H1 (cell line): Measurements from ENCODE around the gene SMNDC1. TPM values are rescaled to one million over a fixed set of nuclear protein-coding genes. Genes with fewer than 3 reads are reported as not detected.

Experiments
- CTCF ChIA-PET: fragments of 300-600 bp; sonication (Branson Sonifier 250); formaldehyde crosslinking; loops from one replicate; lab custom pipeline; 2021; ENCODE audit not compliant: partially characterized antibody; lab: Charles Lee
- POLR2A ChIA-PET: fragments of 300-600 bp; sonication (Branson Sonifier 250); formaldehyde crosslinking; loops from one replicate; lab custom pipeline; 2021; ENCODE audit warnings: inconsistent platforms; ENCODE audit not compliant: partially characterized antibody; lab: Charles Lee
- DNase-seq, 2 experiments: peaks; one replicate each; pipeline versions ENCODE4 v3.0.0 to v3.0.0-alpha.2; 2010 to 2022; ENCODE audit warnings: low spot score in 2 of 2, low read depth in 1 of 2, mixed read lengths in 1 of 2
- FAIRE-seq: peaks from 2 replicates; lab custom pipeline; 2011; peaks lifted over from hg19 to GRCh38; lab: Jason Lieb, UNC
- H2AFZ ChIP-seq: 2 replicates; pipeline ENCODE4 v1.8.1; 2012; ENCODE audit warnings: low read length, inconsistent platforms
- H2AK5ac ChIP-seq: 2 replicates; pipeline ENCODE4 v1.6.1; 2013; ENCODE audit warnings: low read depth, low read length
- H2BK120ac ChIP-seq: replicated peaks from 2 replicates; pipeline ENCODE3; 2013; ENCODE audit warnings: low read depth, low read length, inconsistent platforms
- H2BK12ac ChIP-seq: 2 replicates; pipeline ENCODE4 v1.6.1; 2013; ENCODE audit warnings: low read depth, low read length
- H2BK15ac ChIP-seq: 2 replicates; pipeline ENCODE4 v1.6.1; 2013; ENCODE audit warnings: low read length
- H2BK20ac ChIP-seq: 2 replicates; pipeline ENCODE4 v1.6.1; 2013; ENCODE audit warnings: low read length
- H2BK5ac ChIP-seq: 2 replicates; pipeline ENCODE4 v1.6.1; 2013; ENCODE audit warnings: low read depth, low read length
- H3K14ac ChIP-seq: 2 replicates; pipeline ENCODE4 v1.6.1; 2013; ENCODE audit warnings: inconsistent platforms; ENCODE audit not compliant: insufficient read length
- H3K18ac ChIP-seq: 2 replicates; pipeline ENCODE4 v1.6.1; 2013; ENCODE audit warnings: low read length; ENCODE audit errors: extremely low read depth
- H3K23ac ChIP-seq: 2 replicates; pipeline ENCODE4 v1.6.1; 2013; ENCODE audit warnings: inconsistent platforms; ENCODE audit not compliant: insufficient read length
- H3K23me2 ChIP-seq: 2 replicates; pipeline ENCODE4 v1.6.1; 2013; ENCODE audit warnings: low read depth, low read length
- H3K27ac ChIP-seq: 2 replicates; pipeline ENCODE4 v1.6.1; 2011; ENCODE audit warnings: low read depth, low read length, inconsistent platforms
- H3K27me3 ChIP-seq, 4 experiments: replicated peaks in 1 of 4; 1 replicate in 1 of 4; 2 replicates in 3 of 4; pipeline versions ENCODE4 v1.6.1 to v1.8.1; 2011 to 2013; ENCODE audit warnings: low read length in 3 of 4, mild to moderate bottlenecking in 3 of 4, inconsistent platforms in 2 of 4, mixed read lengths in 2 of 4, moderate library complexity in 1 of 4; ENCODE audit not compliant: control insufficient read depth in 3 of 4, insufficient read depth in 3 of 4; ENCODE audit errors: extremely low read depth in 1 of 4
- H3K36me3 ChIP-seq, 4 experiments: 2 replicates each; pipeline versions ENCODE4 v1.6.1 to v1.8.1; 2011 to 2013; ENCODE audit warnings: mild to moderate bottlenecking in 4 of 4, low read length in 3 of 4, moderate library complexity in 2 of 4, control low read depth in 1 of 4, inconsistent platforms in 1 of 4; ENCODE audit not compliant: insufficient read depth in 4 of 4, control insufficient read depth in 2 of 4
- H3K4ac ChIP-seq: replicated peaks from 2 replicates; pipeline ENCODE3; 2013; ENCODE audit warnings: low read length, low read depth, mixed read lengths, inconsistent platforms; ENCODE audit not compliant: insufficient read length
- H3K4me1 ChIP-seq, 4 experiments: replicated peaks in 1 of 4; 1 replicate in 1 of 4; 2 replicates in 3 of 4; pipeline versions ENCODE4 v1.6.1 to v1.8.1; 2011 to 2013; ENCODE audit warnings: low read length in 3 of 4, inconsistent platforms in 2 of 4, mixed read lengths in 1 of 4; ENCODE audit not compliant: insufficient read depth in 4 of 4, control insufficient read depth in 3 of 4
- H3K4me2 ChIP-seq, 2 experiments: 2 replicates each; pipeline versions ENCODE4 v1.6.1 to v1.8.1; 2011 to 2013; ENCODE audit warnings: low read depth in 2 of 2, low read length in 2 of 2, control low read depth in 1 of 2, inconsistent platforms in 1 of 2, mild to moderate bottlenecking in 1 of 2; ENCODE audit not compliant: insufficient read depth in 1 of 2
- H3K4me3 ChIP-seq, 4 experiments: fragments of 200-600, 300-600 bp in 1 of 4; sonication (generic), shearing (Covaris generic), sonication (Bioruptor Twin) in 1 of 4; 2 replicates each; pipeline versions ENCODE4 v1.5.1 to v1.8.1; 2011 to 2016; ENCODE audit warnings: low read length in 4 of 4, low read depth in 3 of 4, control low read depth in 2 of 4, inconsistent platforms in 2 of 4, mild to moderate bottlenecking in 2 of 4, mixed read lengths in 1 of 4, moderate library complexity in 1 of 4; ENCODE audit not compliant: insufficient read depth in 2 of 4; ENCODE audit errors: extremely low read depth in 1 of 4
- H3K56ac ChIP-seq: replicated peaks from 2 replicates; pipeline ENCODE3; 2013; ENCODE audit warnings: low read depth, mild to moderate bottlenecking, mixed read lengths, low read length, inconsistent platforms; ENCODE audit not compliant: insufficient read length
- H3K79me1 ChIP-seq: 2 replicates; pipeline ENCODE4 v1.6.1; 2013; ENCODE audit warnings: low read depth, low read length, control low read depth
- H3K79me2 ChIP-seq, 2 experiments: 2 replicates each; pipeline versions ENCODE4 v1.6.1 to v1.8.1; 2012 to 2013; ENCODE audit warnings: low read length in 2 of 2, mild to moderate bottlenecking in 2 of 2, inconsistent platforms in 1 of 2; ENCODE audit not compliant: insufficient read depth in 2 of 2, control insufficient read depth in 1 of 2
- H3K9ac ChIP-seq, 4 experiments: replicated peaks in 1 of 4; 1 replicate in 1 of 4; 2 replicates in 3 of 4; pipeline versions ENCODE4 v1.6.1 to v1.8.1; 2011 to 2013; ENCODE audit warnings: low read depth in 3 of 4, low read length in 3 of 4, control low read depth in 2 of 4, mild to moderate bottlenecking in 2 of 4, moderate library complexity in 2 of 4, inconsistent platforms in 1 of 4; ENCODE audit errors: extremely low read depth in 1 of 4
- H3K9me3 ChIP-seq, 2 experiments: 2 replicates each; pipeline versions ENCODE4 v1.6.1 to v1.8.1; 2012 to 2013; ENCODE audit warnings: mild to moderate bottlenecking in 2 of 2, moderate library complexity in 2 of 2, control low read depth in 1 of 2, inconsistent platforms in 1 of 2, low read depth in 1 of 2, low read length in 1 of 2, mixed read lengths in 1 of 2; ENCODE audit not compliant: insufficient read depth in 2 of 2
- H4K20me1 ChIP-seq, 2 experiments: replicated peaks in 1 of 2; 2 replicates each; pipeline versions ENCODE3 to v1.8.1; 2011 to 2013; ENCODE audit warnings: inconsistent platforms in 2 of 2, low read length in 2 of 2, mild to moderate bottlenecking in 1 of 2; ENCODE audit not compliant: insufficient read depth in 2 of 2, control insufficient read depth in 1 of 2
- H4K5ac ChIP-seq: 2 replicates; pipeline ENCODE4 v1.6.1; 2013; ENCODE audit warnings: low read length, low read depth, mixed read lengths, inconsistent platforms; ENCODE audit not compliant: insufficient read length
- H4K8ac ChIP-seq: 2 replicates; pipeline ENCODE4 v1.8.0; 2013; ENCODE audit warnings: mild to moderate bottlenecking, moderate library complexity, low read length, inconsistent platforms; ENCODE audit not compliant: insufficient read depth; ENCODE audit errors: extremely low read depth
- H4K91ac ChIP-seq: replicated peaks from 2 replicates; pipeline ENCODE3; 2013; ENCODE audit warnings: low read length, mixed read lengths, inconsistent platforms; ENCODE audit not compliant: insufficient read length
- BACH1 ChIP-seq: IDR thresholded peaks from 2 replicates; pipeline ENCODE4 v1.6.1; 2012; ENCODE audit warnings: low read length, improper control_type of control experiment
- CBX8 ChIP-seq: fragments of 300-800, 300-1000 bp; sonication (generic); IDR thresholded peaks from 2 replicates; pipeline ENCODE4 v1.7.1; 2016; ENCODE audit warnings: low read depth, low read length, borderline replicate concordance
- GTF2F1 ChIP-seq: IDR thresholded peaks from 2 replicates; pipeline ENCODE4 v1.6.1; 2012; ENCODE audit warnings: low read depth, low read length, improper control_type of control experiment, borderline replicate concordance
- JUN ChIP-seq: IDR thresholded peaks from 2 replicates; pipeline ENCODE4 v1.6.1; 2011; ENCODE audit warnings: low read depth, mild to moderate bottlenecking, improper control_type of control experiment, low read length
- WGBS, 2 experiments: shearing (Covaris generic) in 1 of 2; methylation state at CpG; one replicate each; pipeline versions ENCODE4 v1.1.6 to v1.1.7; 2013 to 2015; ENCODE audit warnings: low lambda C conversion rate in 2 of 2, mixed read lengths in 2 of 2, inconsistent platforms in 1 of 2, low coverage in 1 of 2, missing lambda C conversion rate in 1 of 2; ENCODE audit not compliant: insufficient replicate concordance in 2 of 2, insufficient coverage in 1 of 2, insufficient read length in 1 of 2; ENCODE audit errors: extremely low coverage in 1 of 2, missing lambda C conversion rate in 1 of 2; 5-methylcytosine and 5-hydroxymethylcytosine counted together
- polyA plus RNA-seq, 7 experiments: library from polyadenylated mRNA; depleted of rRNA in 3 of 7; stranded (reverse) in 5 of 7; unstranded in 2 of 7; fragments of >200 nt in 5 of 7; fragments of 200-250 nt in 2 of 7; gene quantifications; 1 replicate in 5 of 7; 2 replicates in 1 of 7; 4 replicates in 1 of 7; pipeline versions ENCODE4 v1.2.1 to v1.2.3, GENCODE V29; 2011 to 2013; ENCODE audit warnings: missing spikeins in 2 of 7, mixed read lengths in 2 of 7
- total RNA-seq: library from RNA; stranded (reverse); fragmentation: NEBNext Ultra II Directional; extraction: Animal tissue kit (Norgen Biotek cat#: 25700); gene quantifications from 2 replicates; pipeline ENCODE4 v1.2.1, GENCODE V29; 2021

The SMNDC1 gene
- total and polyA plus RNA-seq, 2 of the 8 experiments (the other 6 are each of a cell fraction or from before 2014, with no cell fraction given) = 8.1 to 48.6 TPM

DNA sequence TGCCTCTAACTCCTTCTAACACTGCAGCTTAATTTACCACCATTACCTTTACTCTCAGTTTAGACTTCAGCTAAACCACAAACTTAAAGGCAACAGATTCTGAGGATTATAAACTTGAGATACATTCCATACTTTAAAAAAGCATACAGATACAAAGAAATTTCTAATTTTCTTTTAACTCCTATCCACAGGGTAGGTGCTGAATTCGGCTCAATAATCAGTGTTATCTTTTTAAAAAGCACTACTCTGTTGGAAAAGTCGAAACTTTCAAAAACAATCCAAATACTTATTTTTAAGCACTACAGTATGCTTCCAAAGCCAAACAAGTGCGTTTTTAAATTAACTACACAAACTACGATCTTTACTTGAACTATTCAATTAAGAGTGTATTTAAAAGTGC, 1.0 kb downstream of the SMNDC1 start:
- H3K79me2 ChIP-seq = peaks cover 6 to 53% of the 10 kb centered on the region in 2 experiments
- no peak overlapping the region for H3K56ac ChIP-seq
- H2BK15ac ChIP-seq = no peak overlapping the region
- CTCF ChIA-PET = interaction anchor here (1.0 to 2.1 kb wide), 4 partner anchors 15 to 251 kb away, joined by 3 to 11 read pairs (median 4); no protein-coding TSS in a partner anchor
- H3K23ac ChIP-seq = no peak overlapping the region
- DNase-seq = no peak
- H3K4me2 ChIP-seq = peak overlapping the region; percentile 40 to 69
- H2BK120ac ChIP-seq = no peak overlapping the region
- H4K91ac ChIP-seq = no peak overlapping the region
- peaks cover 3 to 44% (median 31%) of the 10 kb centered on the region in 4 experiments for H3K36me3 ChIP-seq
- H3K18ac ChIP-seq = no peak overlapping the region
- no peak overlapping the region for H4K8ac ChIP-seq
- no peak overlapping the region for H2BK5ac ChIP-seq
- no peak overlapping the region for H2BK12ac ChIP-seq
- H3K14ac ChIP-seq = no peak overlapping the region
- 0 out of 2 replicates have a peak, but pooled peaks cover 2% of the 10 kb centered on the region for H3K23me2 ChIP-seq
- POLR2A ChIA-PET = interaction anchor here (0.8 to 2.8 kb wide), 18 partner anchors 7 to 612 kb away, joined by 3 to 12 read pairs (median 4); partner anchors contain the start of gene DUSP5
- WGBS, 2 experiments = 25% methylated on average over 4 of the region's 4 CpGs; no CpG with 5 or more reads in 1 of the 2 experiments
- FAIRE-seq = no peak
- 0 out of 2 replicates have a peak, but pooled peaks cover 2% of the 10 kb centered on the region for H3K79me1 ChIP-seq
- peak overlapping the region; percentile 88 to 100 (median 92); a peak in 6 of 7 replicates for H3K9ac ChIP-seq
- H2AK5ac ChIP-seq = no peak overlapping the region
- no peaks in the 10 kb centered on the region for H3K27me3 ChIP-seq
- H3K27ac ChIP-seq = no peak overlapping the region
- no peak overlapping the region for H4K5ac ChIP-seq
- H3K9me3 ChIP-seq = no peaks in the 10 kb centered on the region
- 0 out of 7 replicates have a peak, but pooled peaks cover 0 to 3% (median 0%) of the 10 kb centered on the region in 4 experiments for H3K4me1 ChIP-seq
- no peak overlapping the region for H2BK20ac ChIP-seq
- peaks cover 5 to 7% of the 10 kb centered on the region in 2 experiments for H4K20me1 ChIP-seq
- no peak overlapping the region for H3K4ac ChIP-seq
- H3K4me3 ChIP-seq = peak overlapping the region; percentile 66 to 90 (median 78)
- no peak overlapping the region for H2AFZ ChIP-seq
- TF ChIP-seq JUN (no peak), GTF2F1 (no peak), CBX8 (no peak), BACH1 (no peak)
